ENCODE measurements around the gene CSF2RB. TPM values are rescaled to one million over a fixed set of nuclear protein-coding genes. Genes with fewer than 3 reads are reported as not detected.

The CSF2RB gene
- total and polyA plus RNA-seq, 2 donors (not counting 3 experiments of a cell fraction or from before 2014, with no cell fraction given) = 20.6 to 68.2 TPM

- Histone ChIP-seq H4K20me1 (replicated peaks; ENCODE audit: control insufficient read depth, extremely low read depth, insufficient read depth, low read length) (no peaks in the 10 kb centered on the region), H3K9me1 (replicated peaks; ENCODE audit: control insufficient read depth, extremely low read depth, insufficient read depth, low read length) (no peaks in the 10 kb centered on the region), H3K4me1 (ENCODE audit: control insufficient read depth, extremely low read depth, insufficient read depth, low read length) (peaks cover 38% of the 10 kb centered on the region), H3K36me3 (ENCODE audit: control insufficient read depth in 2 of 2, extremely low read depth in 1 of 2, insufficient read depth in 2 of 2, low read length in 2 of 2) (no peaks in the 10 kb centered on the region), H2AFZ (ENCODE audit: low read depth, low read length) (no peak overlapping the region), H3K4me2 (ENCODE audit: insufficient read depth, low read length) (no peak overlapping the region), H3K9ac (replicated peaks; ENCODE audit: extremely low read depth, insufficient read depth, low read length) (no peak overlapping the region), H3K27me3 (ENCODE audit: control insufficient read depth in 2 of 2, insufficient read depth in 2 of 2, low read length in 2 of 2) (no peaks in the 10 kb centered on the region), H3K27ac (ENCODE audit: insufficient read depth, low read depth, low read length) (no peak overlapping the region), H3K9me3 (replicated peaks; ENCODE audit: control insufficient read depth, insufficient read depth, low read length) (no peaks in the 10 kb centered on the region), H3K79me2 (ENCODE audit: control insufficient read depth, insufficient read depth, low read length) (no peaks in the 10 kb centered on the region), H3K4me3 (replicated peaks in 1 of 3; ENCODE audit: insufficient read depth in 1 of 3, low read depth in 1 of 3, low read length in 3 of 3) (no peak overlapping the region)
- FAIRE-seq = no peak
- TF ChIP-seq EZH2 (IDR thresholded peaks at IDR 0.05; ENCODE audit: borderline replicate concordance, low read depth, low read length, severe bottlenecking) (no peak), FOS (IDR thresholded peaks at IDR 0.05; ENCODE audit: borderline replicate concordance, insufficient read depth, low read length) (no peak), MYC (IDR thresholded peaks at IDR 0.05; ENCODE audit: low read depth, low read length) (no peak), POLR2AphosphoS5 (IDR thresholded peaks at IDR 0.05; ENCODE audit: insufficient read depth, low read depth, low read length) (no peak)
- no peak for DNase-seq (ENCODE audit: low read depth, low spot score)
- no TSS peak for BruUV-seq (replicated peaks)
- CTCF ChIA-PET = interaction anchor here (0.6 to 1.3 kb wide), 2 partner anchors 13 to 30 kb away, joined by 3 read pairs; no protein-coding TSS in a partner anchor
- intact Hi-C loops (cut with micrococcal nuclease) = no loop called here
- POLR2A ChIA-PET = interaction anchor here (0.7 kb wide), 1 partner anchor 342 kb away, joined by 3 read pairs; no protein-coding TSS in a partner anchor
- dilution Hi-C loops (cut with MboI; ENCODE audit: extremely low pct_ligation_motif_present, low sequenced_read_pairs) = no loop called here
These were observed 26.3 kb upstream of the CSF2RB start for GRCh38 chr22:36887162-36887561.

DNA sequence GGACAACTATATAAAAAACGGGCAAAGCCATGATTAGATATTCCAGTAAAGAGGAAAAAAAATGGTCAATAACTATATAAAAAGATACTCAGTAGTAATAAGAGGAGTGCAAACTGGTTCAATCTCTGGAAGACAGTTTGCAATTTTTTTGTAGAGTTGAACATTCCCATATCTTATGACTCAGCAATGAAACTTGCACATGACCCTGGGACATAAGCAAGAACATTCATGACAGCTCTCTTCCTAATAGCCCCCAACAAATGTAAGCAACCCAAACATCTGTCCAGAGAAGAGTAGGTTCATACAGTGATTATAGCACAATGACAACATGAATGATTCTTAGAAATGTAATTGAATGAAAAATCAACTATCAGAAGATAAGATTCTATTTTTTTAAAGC lies 21.8 kb upstream of the CSF2RB start:
- ChIA-PET POLR2A (no interaction called here), CTCF (interaction anchor here (0.6 to 1.5 kb wide), 9 partner anchors 9 to 86 kb away, joined by 3 to 5 read pairs (median 3); no protein-coding TSS in a partner anchor)
- FAIRE-seq (peak; percentile 35), DNase-seq (ENCODE audit: low read depth, low spot score) (no peak)
- Histone ChIP-seq H3K4me1 (ENCODE audit: control insufficient read depth, extremely low read depth, insufficient read depth, low read length) (peaks cover 19% of the 10 kb centered on the region), H3K36me3 (ENCODE audit: control insufficient read depth in 2 of 2, extremely low read depth in 1 of 2, insufficient read depth in 2 of 2, low read length in 2 of 2) (no peaks in the 10 kb centered on the region), H3K27ac (ENCODE audit: insufficient read depth, low read depth, low read length) (no peak overlapping the region), H3K4me3 (replicated peaks in 1 of 3; ENCODE audit: insufficient read depth in 1 of 3, low read depth in 1 of 3, low read length in 3 of 3) (no peak overlapping the region), H3K79me2 (ENCODE audit: control insufficient read depth, insufficient read depth, low read length) (no peaks in the 10 kb centered on the region), H3K9me3 (replicated peaks; ENCODE audit: control insufficient read depth, insufficient read depth, low read length) (no peaks in the 10 kb centered on the region), H3K4me2 (ENCODE audit: insufficient read depth, low read length) (no peak overlapping the region), H3K9ac (replicated peaks; ENCODE audit: extremely low read depth, insufficient read depth, low read length) (no peak overlapping the region), H2AFZ (ENCODE audit: low read depth, low read length) (no peak overlapping the region), H3K9me1 (replicated peaks; ENCODE audit: control insufficient read depth, extremely low read depth, insufficient read depth, low read length) (no peaks in the 10 kb centered on the region), H3K27me3 (ENCODE audit: control insufficient read depth in 2 of 2, insufficient read depth in 2 of 2, low read length in 2 of 2) (no peaks in the 10 kb centered on the region), H4K20me1 (replicated peaks; ENCODE audit: control insufficient read depth, extremely low read depth, insufficient read depth, low read length) (no peaks in the 10 kb centered on the region)
- dilution Hi-C loops (cut with MboI; ENCODE audit: extremely low pct_ligation_motif_present, low sequenced_read_pairs) (no loop called here), intact Hi-C loops (cut with micrococcal nuclease) (no loop called here)
- no TSS peak for BruUV-seq (replicated peaks)
- TF ChIP-seq, protein P1, sequence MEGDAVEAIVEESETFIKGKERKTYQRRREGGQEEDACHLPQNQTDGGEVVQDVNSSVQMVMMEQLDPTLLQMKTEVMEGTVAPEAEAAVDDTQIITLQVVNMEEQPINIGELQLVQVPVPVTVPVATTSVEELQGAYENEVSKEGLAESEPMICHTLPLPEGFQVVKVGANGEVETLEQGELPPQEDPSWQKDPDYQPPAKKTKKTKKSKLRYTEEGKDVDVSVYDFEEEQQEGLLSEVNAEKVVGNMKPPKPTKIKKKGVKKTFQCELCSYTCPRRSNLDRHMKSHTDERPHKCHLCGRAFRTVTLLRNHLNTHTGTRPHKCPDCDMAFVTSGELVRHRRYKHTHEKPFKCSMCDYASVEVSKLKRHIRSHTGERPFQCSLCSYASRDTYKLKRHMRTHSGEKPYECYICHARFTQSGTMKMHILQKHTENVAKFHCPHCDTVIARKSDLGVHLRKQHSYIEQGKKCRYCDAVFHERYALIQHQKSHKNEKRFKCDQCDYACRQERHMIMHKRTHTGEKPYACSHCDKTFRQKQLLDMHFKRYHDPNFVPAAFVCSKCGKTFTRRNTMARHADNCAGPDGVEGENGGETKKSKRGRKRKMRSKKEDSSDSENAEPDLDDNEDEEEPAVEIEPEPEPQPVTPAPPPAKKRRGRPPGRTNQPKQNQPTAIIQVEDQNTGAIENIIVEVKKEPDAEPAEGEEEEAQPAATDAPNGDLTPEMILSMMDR (IDR thresholded peaks at IDR 0.05; ENCODE audit: extremely low read depth in 1 of 2, insufficient read depth in 1 of 2, low read depth in 1 of 2, low read length in 2 of 2) = no peak
- no peak for TF ChIP-seq POLR2AphosphoS5 (IDR thresholded peaks at IDR 0.05; ENCODE audit: insufficient read depth, low read depth, low read length)
- no peak for TF ChIP-seq JUN (IDR thresholded peaks at IDR 0.05; ENCODE audit: borderline replicate concordance, insufficient read depth, insufficient read length, low read depth)
- no peak for TF ChIP-seq GATA2 (IDR thresholded peaks at IDR 0.05; ENCODE audit: insufficient read depth, insufficient read length, low read depth, low read length)
- TF ChIP-seq POLR2A (IDR thresholded peaks at IDR 0.05; ENCODE audit: low read depth, low read length) = no peak
- no peak for TF ChIP-seq MAX (IDR thresholded peaks at IDR 0.05; ENCODE audit: insufficient read depth, insufficient read length)
- no peak for TF ChIP-seq FOS (IDR thresholded peaks at IDR 0.05; ENCODE audit: borderline replicate concordance, insufficient read depth, low read length)
- TF ChIP-seq EZH2 (IDR thresholded peaks at IDR 0.05; ENCODE audit: borderline replicate concordance, low read depth, low read length, severe bottlenecking) = no peak
- TF ChIP-seq MYC (IDR thresholded peaks at IDR 0.05; ENCODE audit: low read depth, low read length) = no peak
